GM21360 (cell line): ENCODE measurements around the gene LY6G6D.
A peak's percentile ranks its signal among the peaks of the same experiment; 100 is the strongest.

Experiments
- ATAC-seq: cut with Tn5 transposase; IDR thresholded peaks from one replicate; pipeline ENCODE4 v1.9.1; 2021; ENCODE audit warnings: mild to moderate bottlenecking, moderate library complexity; ENCODE audit not compliant: unreplicated experiment

LY6G6D gene

GRCh38 chr6:31734247-31734820 lies 19.2 kb downstream of the LY6G6D start:
- ATAC-seq = no peak

- no peak for ATAC-seq
Observed at GRCh38 chr6:31734821-31735406, 19.8 kb downstream of the LY6G6D start.

GRCh38 chr6:31736021-31736767 lies 21.0 kb downstream of the LY6G6D start, which contains the start of gene CLIC1:
CLIC1 (minus strand) TSS chr6:31736530; CDS start chr6:31736300, 230 bp downstream.
- no peak for ATAC-seq

- ATAC-seq = no peak
Observed at GRCh38 chr6:31736768-31737314, 21.7 kb downstream of the LY6G6D start.

- ATAC-seq = no peak
Observed at GRCh38 chr6:31737315-31737990, 22.3 kb downstream of the LY6G6D start.

GRCh38 chr6:31737991-31738979 lies 23.1 kb downstream of the LY6G6D start:
- no peak for ATAC-seq

- ATAC-seq = peak; percentile 62
Observed at GRCh38 chr6:31739639-31740396, 24.7 kb downstream of the LY6G6D start, which contains the start of gene MSH5. MSH5 (plus strand) TSS chr6:31740005; CDS start chr6:31740467, 462 bp downstream.

GRCh38 chr6:31740397-31741223 lies 25.5 kb downstream of the LY6G6D start:
- no peak for ATAC-seq

GRCh38 chr6:31741815-31742214 lies 26.7 kb downstream of the LY6G6D start:
- ATAC-seq = no peak

GRCh38 chr6:31742894-31743293 lies 27.7 kb downstream of the LY6G6D start:
- no peak for ATAC-seq

- no peak for ATAC-seq
Observed at GRCh38 chr6:31744422-31744821, 29.3 kb downstream of the LY6G6D start.

- ATAC-seq = no peak
Observed at GRCh38 chr6:31749301-31750036, 34.3 kb downstream of the LY6G6D start.

GRCh38 chr6:31750411-31751022 lies 35.4 kb downstream of the LY6G6D start:
- ATAC-seq = no peak

GRCh38 chr6:31752739-31753319 lies 37.7 kb downstream of the LY6G6D start:
- no peak for ATAC-seq

GRCh38 chr6:31758281-31758680 lies 43.1 kb downstream of the LY6G6D start:
- no peak for ATAC-seq

GRCh38 chr6:31760790-31761189 lies 45.6 kb downstream of the LY6G6D start:
- no peak for ATAC-seq

GRCh38 chr6:31761343-31761742 lies 46.2 kb downstream of the LY6G6D start:
- ATAC-seq = no peak
